Fibroblast of mammary gland (primary cell): ENCODE results near the gene PCDHAC2.

Experiments
- DNase-seq: peaks from one replicate; pipeline ENCODE4 v3.0.0-alpha.2; 2010; ENCODE audit warnings: low read depth
- H3K4me3 ChIP-seq: 2 replicates; pipeline ENCODE4 v1.5.1; 2011; ENCODE audit warnings: low read depth, mild to moderate bottlenecking, low read length, moderate library complexity; ENCODE audit not compliant: control insufficient read depth
- CTCF ChIP-seq: conservative IDR thresholded peaks from 2 replicates; pipeline ENCODE4 v1.5.1; 2011; ENCODE audit warnings: low read depth, low read length, inconsistent platforms; ENCODE audit not compliant: control insufficient read depth, insufficient read depth

PCDHAC2 gene

GRCh38 chr5:141017943-141018342 is 51.7 kb downstream of the PCDHAC2 start:
- no peak for TF ChIP-seq CTCF
- H3K4me3 ChIP-seq, result no peak overlapping the region
- DNase-seq, result no peak
